GM21528 (cell line): ENCODE data around the gene GLS2.
A peak's percentile ranks its signal among the peaks of the same experiment; 100 is the strongest.
"Not testable (repeated sequence)": the region's sequence is repeated elsewhere in the genome, so short reads cannot be mapped to it uniquely, and the experiment has no call there.

Experiments
- ATAC-seq: cut with Tn5 transposase; IDR thresholded peaks from one replicate; pipeline ENCODE4 v1.9.1; 2021; ENCODE audit warnings: mild to moderate bottlenecking, moderate library complexity; ENCODE audit not compliant: unreplicated experiment, low FRiP score

Gene GLS2

DNA sequence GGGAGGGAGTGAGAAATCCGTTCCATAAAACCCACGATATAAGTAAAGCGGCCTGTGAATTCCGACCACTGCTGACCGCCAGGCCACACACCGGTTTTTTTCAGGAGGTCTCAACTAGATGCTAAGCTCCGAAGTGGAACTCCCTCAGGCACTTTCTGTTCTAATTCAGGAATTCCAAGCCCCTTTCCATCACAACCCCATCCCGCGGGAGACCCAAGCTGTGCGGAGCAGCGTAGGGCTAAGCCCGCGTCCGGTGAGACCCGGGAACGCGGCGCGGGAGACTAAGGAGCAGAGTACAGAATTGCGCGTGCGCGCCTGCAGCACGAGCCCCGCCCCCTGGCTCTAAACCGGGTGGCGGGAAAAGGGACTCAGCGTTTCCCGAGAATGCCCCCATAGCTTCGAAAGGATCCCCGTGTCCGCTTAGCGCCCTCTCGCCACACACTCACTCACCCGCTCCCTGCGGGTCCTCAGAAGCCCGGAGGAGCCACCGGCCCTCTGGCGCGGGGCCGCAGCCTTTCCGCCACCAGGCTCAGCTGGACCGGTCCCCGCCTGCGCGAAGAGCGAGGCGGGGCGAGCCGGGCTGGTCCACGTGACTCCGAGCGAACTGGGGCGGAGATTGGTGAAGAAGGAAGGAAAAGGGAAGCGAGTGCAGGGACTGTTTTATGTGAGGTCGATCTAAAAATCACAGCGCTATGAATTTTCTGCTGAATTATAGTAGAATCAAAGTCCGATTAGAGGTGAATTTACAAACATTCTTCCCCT, 38.9 kb downstream of the GLS2 start, which contains the start of gene TIMELESS:
Gene TIMELESS, minus strand, starts transcription at position 567 of the 762 bp plus-strand sequence. CDS start 15,256 bp downstream, outside the sequence.
- peak; percentile 88 for ATAC-seq

DNA sequence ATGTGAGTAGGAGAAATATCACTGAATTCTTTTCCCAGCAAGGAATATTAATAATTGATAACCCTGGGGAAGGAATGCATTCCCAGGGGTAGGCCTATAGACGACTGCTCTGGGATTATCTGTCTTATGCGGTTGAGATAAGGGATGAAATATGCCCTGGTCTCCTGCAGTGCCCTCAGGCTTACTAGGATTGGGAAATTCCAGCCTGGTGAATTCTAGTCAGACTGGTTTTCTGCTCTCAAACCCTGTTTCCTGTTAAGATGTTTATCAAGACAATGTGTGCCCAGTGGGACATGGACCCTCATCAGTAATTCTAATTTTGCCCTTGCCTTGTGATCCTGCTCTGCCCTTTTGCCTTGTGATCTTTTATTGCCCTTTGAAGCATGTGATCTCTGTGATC, 44.8 kb downstream of the GLS2 start:
- ATAC-seq = not testable (repeated sequence)

DNA sequence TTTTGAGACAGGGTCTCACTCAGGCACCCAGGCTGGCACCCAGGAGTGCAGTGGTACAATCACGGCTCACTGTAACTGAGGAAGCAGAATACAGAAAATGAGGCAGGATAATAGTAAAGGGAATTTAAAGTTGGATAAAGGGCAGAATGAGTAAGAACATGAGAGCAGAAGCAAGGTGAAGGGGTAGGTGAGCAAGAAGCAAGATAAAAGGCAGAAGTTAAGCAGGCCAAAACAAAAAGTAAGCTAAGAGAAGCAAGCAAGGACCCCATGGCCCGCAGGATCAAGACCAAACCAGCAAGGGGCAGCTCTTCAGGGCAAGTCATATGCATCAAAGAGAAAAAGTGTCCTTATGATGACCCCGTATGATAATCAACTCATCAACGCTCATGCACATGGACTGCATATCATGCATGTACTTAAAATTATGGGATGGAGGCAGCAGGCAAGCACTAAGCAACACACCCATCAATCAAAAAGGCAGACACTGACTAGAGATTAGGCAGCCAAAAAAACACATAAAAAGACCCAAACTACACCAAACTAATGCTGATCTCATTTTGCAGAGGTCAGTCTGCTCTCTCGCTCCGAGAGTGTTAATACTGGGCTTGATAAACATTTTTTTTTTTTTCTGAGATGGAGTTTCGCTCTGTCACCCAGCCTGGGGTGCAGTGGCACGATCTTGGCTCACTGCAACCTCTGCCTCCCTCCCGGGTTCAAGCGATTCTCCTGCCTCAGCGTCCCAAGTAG, 50.4 kb downstream of the GLS2 start:
- ATAC-seq = no peak

DNA sequence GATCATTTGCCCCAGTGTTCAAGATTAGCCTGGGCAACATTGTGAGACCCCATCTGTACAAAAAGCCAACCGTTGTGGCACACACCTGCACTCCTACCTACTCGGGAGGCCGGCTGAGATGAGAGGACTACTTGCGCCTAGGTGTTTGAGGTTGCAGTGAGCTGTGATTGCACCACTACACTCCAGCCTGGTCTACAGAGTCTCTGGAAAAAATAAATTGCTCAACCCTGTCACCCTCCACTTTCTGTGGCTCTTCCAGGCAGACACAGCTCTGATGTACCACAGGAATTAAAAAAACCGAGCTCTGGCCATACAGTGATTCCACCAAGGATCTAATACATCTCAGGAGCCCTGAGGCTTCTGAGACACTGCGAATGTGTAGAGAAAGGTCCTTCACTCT, 53.1 kb downstream of the GLS2 start:
- ATAC-seq = no peak

DNA sequence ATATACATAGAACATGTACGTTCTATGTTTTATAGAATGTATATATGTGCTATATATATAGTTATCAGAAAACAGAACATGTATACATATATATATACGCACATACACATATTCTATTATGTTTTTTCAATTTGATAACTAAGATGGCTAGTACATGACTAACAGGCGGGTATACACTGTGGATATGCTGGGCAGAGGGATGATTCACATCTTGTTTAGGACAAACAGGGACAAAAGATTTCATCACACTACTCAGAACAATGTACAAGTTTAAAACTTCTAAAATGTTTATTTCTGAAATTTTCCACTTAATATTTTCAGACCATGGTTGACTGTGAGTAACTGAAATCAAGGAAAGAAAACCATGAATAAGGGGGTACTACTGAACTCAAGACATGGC, 56.1 kb downstream of the GLS2 start:
- no peak for ATAC-seq

DNA sequence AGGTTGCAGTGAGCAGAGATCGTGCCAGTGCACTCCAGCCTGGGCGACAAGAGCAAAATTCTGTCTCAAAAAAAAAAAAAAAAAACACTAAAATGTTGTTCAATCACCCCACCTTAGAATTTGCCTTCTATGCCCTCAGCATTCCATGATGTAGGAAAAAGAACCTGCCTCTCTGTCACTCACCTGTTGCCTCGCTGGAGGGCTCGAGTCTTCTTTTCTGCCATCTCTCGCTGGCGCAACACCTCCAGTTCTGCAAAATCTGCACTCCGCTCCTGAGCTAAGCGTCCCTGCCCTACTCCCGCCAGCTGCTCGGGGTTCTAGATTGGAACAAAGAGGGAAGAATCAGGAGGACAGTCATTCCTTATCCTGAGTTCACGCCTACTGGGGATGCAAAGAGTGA, 56.7 kb downstream of the GLS2 start:
- no peak for ATAC-seq

DNA sequence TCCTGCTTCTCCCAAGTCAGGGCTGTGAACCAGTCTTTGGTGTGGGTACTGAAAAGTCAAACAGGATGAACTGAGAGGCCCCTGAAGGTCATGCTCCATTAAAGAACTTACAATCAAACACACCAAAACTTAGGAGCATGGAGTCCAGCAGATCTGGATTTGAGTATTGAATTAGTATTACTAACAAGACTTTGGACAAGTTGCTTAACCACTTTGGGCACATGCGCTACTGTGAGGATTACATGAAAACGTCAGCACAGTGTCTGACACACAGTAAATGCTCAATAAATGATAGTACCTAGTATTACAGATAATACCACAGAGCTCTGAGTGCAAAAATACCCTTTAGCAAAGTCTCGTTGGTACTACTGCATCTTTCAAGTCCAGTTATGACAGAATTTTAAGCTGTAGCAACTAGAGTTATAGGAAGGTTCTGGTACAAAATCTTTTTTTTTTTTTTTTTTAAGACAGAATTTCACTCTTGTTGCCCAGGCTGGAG, 62.0 kb downstream of the GLS2 start:
- no peak for ATAC-seq

DNA sequence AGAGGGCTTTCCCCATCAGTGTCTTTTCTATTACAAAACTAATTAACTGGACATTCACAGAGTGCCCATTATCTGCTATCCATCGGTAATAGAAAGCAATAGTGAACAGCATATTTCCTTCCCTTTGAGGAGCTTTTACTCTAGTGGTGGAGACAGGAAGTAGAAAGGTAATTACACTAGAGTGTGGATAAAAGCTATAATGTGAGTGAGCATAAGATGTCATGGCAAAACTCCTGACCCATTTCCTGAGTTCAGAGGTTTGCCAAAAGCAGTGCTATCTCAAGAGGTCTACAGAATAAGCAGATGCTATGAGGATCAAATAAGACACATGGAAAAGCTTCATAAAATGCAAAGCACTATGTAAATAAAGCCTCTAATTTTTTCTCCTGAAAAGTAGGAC, 62.8 kb downstream of the GLS2 start:
- no peak for ATAC-seq
